22Rv1 (cell line): ENCODE results near the gene NOVA1.
A peak's percentile ranks its signal among the peaks of the same experiment; 100 is the strongest.
"Not testable (repeated sequence)": the region's sequence is repeated elsewhere in the genome, so short reads cannot be mapped to it uniquely, and the experiment has no call there.

ENCODE experiments used
- H3K27ac ChIP-seq: fragments of 450-650 bp; 2 replicates; pipeline ENCODE4 v1.5.1; 2017
- CTCF ChIP-seq: fragments of 450-650 bp; IDR thresholded peaks from 2 replicates; pipeline ENCODE4 v1.5.1; 2017; ENCODE audit warnings: mild to moderate bottlenecking
- ZFX ChIP-seq: fragments of 450-650 bp; IDR thresholded peaks from 2 replicates; pipeline ENCODE4 v1.6.1; 2017; ENCODE audit warnings: antibody characterized with exemption, borderline replicate concordance

The NOVA1 gene

GRCh38 chr14:26597589-26598080 is at the start of gene NOVA1:
TSS of gene NOVA1 (minus strand) at chr14:26598033. CDS start at chr14:26597436, 597 bp downstream.
- peak within 1 kb of the TSS; percentile 80 for H3K27ac ChIP-seq
- TF ChIP-seq CTCF (no peak), ZFX (no peak)

- H3K27ac ChIP-seq: not testable (repeated sequence)
- peak; percentile 9; the same call in 1 of the 2 replicates for TF ChIP-seq CTCF
Measured at GRCh38 chr14:26645057-26645456, 47.2 kb upstream of the NOVA1 start.

GRCh38 chr14:26636561-26636960 is 38.7 kb upstream of the NOVA1 start:
- TF ChIP-seq CTCF (no peak), ZFX (no peak)
- H3K27ac ChIP-seq: no peak overlapping the region

- not testable (repeated sequence) for H3K27ac ChIP-seq
Measured at GRCh38 chr14:26634946-26635345, 37.1 kb upstream of the NOVA1 start.

- H3K27ac ChIP-seq: no peak overlapping the region
- TF ChIP-seq CTCF (no peak), ZFX (no peak)
Measured at GRCh38 chr14:26626256-26626655, 28.4 kb upstream of the NOVA1 start.

- TF ChIP-seq ZFX (no peak), CTCF (no peak)
- H3K27ac ChIP-seq: no peak overlapping the region
Measured at GRCh38 chr14:26622611-26623010, 24.8 kb upstream of the NOVA1 start.

GRCh38 chr14:26621807-26622560 is 24.2 kb upstream of the NOVA1 start:
- no peak overlapping the region for H3K27ac ChIP-seq

More at GRCh38 chr14:26621807-26622560, 24.2 kb upstream of the NOVA1 start:
- no peak for TF ChIP-seq CTCF
- no peak for TF ChIP-seq ZFX
